ENCODE measurements around the gene EXOC1.
"Not testable (repeated sequence)": the region's sequence is repeated elsewhere in the genome, so short reads cannot be mapped to it uniquely, and the experiment has no call there.

Gene EXOC1

DNA sequence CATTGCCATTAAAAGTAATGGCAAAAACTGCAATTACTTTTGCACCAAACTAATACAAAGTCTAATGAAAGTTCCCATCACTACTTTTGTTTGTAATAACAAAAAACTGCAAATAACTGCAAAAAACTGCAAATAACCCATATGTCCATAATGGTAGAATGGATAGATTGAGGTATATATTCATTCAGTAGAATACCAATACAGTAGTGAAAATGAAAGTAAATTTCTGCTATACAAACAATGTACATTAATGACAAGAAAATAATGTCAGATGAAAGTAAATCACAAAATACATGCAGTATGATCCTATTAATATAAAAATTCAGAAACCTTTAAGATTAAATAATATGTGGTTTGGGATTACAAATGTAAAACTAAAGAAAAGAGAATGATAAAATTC is 54.0 kb downstream of the EXOC1 start:
- no peak for DNase-seq

DNA sequence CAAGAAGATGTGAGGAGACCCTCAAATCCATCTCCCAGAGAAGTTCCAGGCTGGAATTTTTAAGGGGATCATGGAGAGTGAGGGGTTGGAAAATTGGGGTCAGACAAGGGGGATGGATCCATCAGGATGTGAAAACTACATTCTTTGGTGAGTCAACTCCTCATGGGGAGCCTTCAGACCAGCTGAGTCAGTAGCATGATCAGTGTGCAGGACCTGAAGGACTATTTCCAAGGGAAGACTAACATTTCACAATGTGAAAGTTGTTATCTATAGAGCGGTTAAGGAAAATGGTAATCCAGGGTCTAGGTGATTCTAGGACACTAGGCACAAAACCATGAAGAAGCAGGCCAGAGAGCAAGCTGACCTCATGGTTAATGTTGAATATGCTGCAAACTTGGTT is 56.7 kb downstream of the EXOC1 start:
- DNase-seq = peak; percentile 48

DNA sequence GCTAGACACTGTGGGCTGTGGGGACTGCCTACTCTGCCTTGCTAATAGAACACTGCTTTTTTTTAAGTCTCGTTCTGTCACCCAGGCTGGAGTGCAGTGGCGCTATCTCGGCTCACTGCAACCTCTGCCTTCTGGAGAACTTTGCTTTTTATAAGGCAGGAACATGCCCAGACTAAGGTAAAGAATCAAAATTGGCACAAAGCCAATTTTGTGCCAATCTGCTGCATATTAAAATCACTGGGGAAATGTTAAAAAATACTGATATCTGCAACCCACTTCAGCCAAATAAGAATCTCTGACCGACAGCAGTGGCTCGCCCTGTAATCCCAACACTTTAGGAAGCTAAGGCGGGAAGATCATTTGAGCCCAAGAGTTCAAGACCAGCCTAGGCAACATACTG is 58.8 kb downstream of the EXOC1 start:
- DNase-seq = no peak

DNA sequence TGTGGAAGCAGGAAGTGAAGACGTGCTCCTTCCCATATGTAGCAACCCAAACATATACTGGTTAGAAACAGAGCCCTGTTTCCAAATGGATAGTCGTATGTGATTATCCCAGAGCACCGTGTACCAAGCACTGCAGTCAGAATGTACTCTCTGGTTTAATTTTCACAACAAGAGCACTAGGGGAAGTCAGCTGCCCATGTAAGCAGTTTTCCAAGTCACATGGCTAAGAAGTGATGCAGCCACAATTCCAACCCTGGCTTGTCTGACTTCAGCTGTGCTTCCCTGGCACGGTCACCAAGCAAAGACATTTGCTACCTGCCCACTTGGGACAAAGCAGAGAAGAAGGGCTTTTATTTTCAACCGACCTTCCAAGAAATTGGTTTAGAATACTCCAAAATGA is 67.1 kb downstream of the EXOC1 start:
- DNase-seq = peak; percentile 1

DNA sequence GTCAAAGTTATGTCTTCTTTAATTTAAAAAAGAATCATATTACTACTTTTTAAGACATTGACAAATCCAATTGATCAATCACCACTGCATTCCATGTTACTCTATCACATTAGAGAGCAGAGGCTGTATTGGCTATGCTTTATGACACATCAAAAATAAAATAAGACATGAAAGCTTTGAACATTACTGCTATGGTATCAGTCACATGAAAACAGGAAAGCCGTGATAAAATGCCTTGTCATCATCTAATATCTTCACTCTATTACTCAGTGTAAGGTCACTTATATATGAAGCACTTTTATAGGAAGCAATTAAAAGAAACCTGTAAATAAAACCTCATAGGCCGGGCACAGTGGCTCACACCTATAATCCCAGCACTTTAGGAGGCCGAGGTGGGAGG is 67.6 kb downstream of the EXOC1 start:
- DNase-seq = peak; percentile 20

DNA sequence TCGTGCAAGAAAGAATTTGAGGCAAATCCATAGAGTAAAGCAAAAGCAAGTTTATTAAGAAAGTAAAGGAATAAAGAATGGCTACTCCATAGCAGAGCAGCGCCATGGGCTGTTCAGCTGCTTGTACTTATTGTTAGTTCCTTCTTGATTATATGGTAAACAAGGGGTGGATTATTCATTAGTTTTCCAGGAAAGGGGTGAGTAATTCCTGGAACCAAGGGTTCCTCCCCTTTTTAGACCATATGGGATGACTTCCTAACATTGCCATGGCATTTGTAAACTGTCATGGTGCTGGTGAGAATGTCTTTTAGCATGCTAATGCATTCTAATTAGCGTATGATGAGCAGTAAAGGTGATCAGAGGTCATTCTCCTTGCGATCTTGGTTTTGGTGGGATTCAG is 71.8 kb downstream of the EXOC1 start:
- peak; percentile 24 for DNase-seq

DNA sequence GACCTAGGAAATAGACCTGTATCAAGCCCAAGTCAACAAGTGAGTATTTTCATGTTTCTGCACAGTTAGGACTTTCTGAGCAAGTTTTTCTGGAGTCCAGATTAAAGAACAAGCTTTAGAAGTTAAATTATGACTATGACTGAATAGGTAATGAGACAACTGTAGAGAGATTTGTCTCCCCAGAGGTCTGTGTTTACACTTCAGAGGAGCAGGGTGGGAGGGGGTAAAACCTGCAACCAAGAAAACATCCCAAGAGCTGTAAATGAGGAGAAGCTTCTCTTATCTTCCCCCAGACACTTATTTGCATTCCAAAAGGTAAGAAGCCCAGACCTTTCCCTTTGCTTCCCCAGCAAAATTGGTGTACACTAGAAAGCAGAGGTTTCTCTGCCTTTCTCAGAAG is 73.2 kb downstream of the EXOC1 start:
- no peak for DNase-seq

DNA sequence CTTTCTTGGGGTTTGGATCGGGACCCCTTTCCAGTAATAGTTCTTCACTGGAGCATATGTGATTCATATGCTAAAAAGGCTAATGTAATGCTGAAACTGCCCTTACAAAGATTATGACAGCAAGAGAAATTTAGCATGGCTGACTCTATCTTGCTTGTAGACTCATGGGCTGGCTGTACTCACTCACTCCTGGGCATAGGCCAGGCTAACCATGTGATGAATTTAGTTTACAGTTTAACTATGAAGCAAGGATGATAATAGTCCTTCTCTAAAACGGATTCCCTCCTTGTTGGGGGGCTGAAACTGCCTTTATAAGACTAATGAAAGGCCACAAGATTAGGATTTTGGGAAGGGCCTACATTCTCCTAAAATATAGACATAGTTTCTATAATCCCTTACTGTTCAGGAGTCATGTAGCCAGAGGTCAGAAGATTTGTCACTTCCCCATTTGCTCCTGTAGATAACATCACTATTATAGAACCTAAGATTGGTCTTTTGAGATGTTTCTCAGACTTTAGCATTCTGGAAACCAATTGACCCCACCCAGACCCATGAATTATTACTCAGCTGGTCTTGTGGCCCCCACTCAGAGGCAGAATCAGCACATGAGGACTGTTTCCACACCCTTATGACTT is 74.5 kb downstream of the EXOC1 start:
- no peak for DNase-seq

DNA sequence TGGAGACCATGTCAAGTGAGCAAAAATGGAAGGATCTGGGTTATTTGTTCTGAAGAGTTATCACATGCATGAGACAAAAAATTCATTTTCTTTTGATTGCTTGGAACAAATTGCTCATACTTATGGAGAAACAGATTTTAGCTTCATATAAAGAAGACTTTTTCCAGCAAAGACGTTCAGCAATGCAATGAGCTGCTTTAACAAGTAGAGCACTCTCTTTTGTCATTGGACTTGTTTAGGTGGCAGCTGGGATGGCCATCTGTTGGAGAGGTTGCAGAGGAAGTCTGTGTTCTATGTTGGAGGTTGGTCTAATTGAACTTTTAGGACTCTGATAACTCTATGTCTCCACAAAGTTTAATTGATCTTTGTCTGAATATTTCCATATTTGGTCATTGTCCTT is 75.4 kb downstream of the EXOC1 start:
- DNase-seq = no peak

DNA sequence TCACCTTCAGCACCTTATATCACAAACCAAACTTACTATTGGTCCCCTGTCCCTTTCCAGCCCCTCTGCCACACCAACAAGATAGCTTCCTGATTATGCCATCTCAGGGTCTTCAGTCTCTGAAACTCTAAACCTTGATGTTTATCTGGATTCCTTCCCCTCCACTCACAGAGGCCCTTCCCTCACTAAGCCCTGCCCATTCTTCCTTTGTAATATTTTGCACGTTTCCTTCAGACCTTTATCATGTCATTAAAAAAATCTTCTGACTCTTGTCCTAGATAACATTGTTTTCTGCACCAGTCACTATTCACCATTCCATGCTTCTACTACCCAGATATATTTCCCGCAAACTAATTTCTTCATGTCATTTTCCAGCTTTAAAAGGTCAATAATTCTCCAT is 77.6 kb downstream of the EXOC1 start:
- DNase-seq = no peak

DNA sequence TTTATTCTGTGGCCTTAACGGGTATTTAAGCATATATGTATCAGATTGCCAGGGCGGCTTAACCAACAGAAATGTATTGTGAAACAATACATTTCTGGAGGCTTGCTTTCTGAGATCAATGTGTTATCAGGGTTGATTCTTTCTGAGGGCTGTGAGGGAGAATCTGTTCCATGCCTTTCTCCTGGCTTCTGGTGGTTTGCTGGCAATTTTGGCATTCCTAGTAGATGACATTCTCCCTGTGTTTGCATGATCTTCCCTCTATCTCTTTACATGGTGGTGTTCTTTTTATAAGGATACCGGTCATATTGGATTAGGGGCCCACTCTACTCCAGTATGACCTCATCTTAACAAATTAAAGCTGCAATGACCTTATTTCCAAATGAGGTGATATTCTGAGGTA is 78.4 kb downstream of the EXOC1 start:
- peak; percentile 48 for DNase-seq

DNA sequence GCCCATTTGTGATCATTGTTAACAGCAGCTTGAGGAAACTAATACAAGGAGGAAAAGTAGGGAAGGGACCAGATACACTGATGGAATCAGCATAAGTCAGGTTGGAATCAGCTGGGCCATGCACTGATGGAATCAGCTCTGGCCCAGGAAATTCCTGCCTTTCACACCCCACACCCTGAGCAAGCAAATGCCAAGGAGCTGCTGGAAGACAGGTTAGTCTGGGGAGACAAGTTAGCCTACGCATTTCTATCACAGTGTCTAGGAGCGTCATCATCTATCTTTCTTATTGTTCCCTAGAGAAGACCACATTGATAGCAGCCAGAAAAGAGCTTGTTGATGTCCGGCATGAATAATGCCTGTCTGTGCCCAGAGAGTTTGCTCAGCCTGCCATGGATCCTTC is 79.1 kb downstream of the EXOC1 start:
- no peak for DNase-seq

DNA sequence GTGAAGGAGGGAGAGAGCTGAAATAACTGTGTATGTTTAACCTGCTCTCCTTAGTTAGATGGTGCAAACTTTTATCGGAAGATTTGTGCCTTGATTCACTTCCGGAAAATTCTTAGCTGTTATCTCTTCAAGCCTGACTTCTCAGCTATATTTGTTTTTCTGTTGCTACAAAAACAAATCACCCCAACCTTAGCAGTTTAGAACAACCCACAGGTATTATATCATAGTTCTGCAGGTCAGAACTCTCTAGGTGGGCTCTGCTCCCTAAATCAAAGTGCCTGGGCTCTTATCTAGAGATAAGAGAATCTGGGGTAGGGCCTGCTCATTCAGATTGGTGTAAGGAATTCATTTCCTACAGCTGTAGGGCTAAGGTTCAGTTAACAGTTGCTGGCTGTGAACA is 80.2 kb downstream of the EXOC1 start:
- no peak for DNase-seq

DNA sequence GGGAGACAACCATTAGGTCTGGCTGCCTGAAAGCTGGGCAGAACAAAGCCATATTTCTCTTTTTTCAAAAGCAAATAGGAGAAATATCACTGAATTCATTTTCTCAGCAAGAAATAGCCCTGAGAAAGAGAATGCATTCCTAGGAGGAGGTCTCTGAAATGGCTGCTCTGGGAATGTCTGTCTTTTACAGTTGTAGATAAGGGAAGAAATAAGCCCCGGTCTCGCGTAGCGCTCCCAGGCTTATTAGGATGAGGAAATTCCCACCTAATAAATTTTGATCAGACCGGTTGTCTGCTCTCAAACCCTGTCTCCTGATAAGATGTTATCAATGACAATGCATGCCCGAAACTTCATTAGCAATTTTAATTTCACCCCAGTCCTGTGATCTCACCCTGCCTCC is 82.5 kb downstream of the EXOC1 start:
- DNase-seq = not testable (repeated sequence)

DNA sequence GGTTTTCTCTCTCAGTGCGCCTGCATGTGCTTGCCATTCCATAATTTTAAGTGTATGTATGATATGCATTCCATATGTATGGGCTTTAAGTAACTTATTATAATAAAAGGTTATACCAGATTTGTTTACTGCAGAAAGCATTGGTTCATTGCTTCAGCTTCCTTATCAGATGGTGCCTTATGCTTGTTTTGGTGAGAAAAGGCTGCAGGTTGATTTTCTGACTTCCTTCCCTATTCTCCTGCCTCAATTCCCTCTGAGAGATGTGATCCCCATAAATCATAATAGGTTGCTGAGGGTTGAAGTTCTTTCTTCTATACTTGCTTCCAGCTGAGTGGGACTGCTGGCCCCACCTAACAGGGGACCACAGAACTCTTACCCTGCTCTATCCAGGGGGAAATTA is 85.0 kb downstream of the EXOC1 start:
- DNase-seq = no peak

DNA sequence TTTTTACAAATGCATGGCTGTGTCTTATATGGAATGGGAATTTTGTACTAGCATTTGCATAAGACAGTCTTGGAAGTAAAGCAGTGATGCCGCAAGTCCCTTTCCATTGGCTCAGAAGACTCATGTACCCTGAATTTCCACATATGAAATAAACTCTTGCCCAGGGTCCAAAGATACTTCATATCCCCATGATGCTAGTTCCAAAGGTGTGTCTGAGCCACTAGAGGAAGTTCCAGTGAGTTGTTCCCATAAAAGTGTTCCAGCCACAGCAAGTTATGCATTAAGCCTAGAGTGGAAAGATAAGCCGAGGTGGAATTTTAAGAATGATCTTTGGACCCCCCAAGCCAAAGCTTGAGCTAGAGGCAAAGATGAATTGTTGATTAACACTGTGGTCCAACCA is 86.0 kb downstream of the EXOC1 start:
- DNase-seq = no peak

DNA sequence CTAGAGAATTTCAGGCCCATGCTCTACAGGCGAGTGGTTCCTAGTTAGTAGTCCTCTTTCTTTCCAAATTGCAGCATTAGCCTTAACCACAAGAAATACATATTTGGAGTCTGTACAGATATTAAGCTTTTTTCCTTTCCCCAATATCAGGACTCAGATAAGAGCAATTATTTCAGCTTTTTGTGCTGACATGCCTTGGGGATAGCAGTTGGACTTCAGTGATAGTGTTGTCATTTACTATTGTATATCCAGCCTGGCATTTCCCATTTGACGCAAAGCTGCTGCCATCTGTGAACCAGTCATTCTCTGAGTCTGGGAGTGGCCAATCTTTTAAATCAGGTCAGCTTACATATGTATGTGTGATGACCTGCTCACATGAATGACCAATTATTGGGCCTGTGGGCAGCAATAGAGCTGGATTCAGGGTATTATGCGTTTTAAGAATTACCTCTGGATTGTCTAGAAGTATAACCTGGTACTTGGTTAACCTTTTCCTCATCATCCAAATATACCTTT is 88.5 kb downstream of the EXOC1 start:
- no peak for DNase-seq

DNA sequence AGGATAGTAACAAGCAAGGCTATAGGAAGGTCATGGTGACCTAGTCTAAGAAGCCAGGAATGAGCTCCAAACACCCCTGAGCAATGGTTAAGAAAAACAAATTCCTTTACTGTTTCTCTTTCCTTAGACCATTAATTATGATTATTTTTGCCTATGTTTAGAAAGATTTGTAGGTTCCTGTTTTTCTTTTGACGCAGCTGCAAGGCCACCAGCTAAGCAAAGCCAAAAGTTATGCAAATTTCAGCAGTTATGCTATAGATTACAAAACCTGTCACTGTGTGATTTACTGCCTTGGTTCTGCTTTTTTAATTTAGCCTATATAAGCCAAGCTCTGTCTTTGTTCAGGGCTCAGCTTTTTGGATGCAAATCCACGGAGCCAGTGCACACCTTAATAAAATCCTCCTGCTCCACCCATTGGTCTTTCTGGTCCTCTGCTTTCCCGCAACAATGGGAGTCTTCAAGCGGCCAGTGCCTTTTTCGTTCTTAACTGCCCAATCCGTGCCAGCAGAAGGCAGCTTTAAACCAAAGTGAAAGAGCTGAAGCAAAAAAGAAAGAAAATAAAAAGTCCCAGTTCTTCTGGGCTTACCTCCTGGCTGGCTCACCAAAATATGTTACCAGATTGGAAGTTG is 93.9 kb downstream of the EXOC1 start:
- peak; percentile 12 for DNase-seq

DNA sequence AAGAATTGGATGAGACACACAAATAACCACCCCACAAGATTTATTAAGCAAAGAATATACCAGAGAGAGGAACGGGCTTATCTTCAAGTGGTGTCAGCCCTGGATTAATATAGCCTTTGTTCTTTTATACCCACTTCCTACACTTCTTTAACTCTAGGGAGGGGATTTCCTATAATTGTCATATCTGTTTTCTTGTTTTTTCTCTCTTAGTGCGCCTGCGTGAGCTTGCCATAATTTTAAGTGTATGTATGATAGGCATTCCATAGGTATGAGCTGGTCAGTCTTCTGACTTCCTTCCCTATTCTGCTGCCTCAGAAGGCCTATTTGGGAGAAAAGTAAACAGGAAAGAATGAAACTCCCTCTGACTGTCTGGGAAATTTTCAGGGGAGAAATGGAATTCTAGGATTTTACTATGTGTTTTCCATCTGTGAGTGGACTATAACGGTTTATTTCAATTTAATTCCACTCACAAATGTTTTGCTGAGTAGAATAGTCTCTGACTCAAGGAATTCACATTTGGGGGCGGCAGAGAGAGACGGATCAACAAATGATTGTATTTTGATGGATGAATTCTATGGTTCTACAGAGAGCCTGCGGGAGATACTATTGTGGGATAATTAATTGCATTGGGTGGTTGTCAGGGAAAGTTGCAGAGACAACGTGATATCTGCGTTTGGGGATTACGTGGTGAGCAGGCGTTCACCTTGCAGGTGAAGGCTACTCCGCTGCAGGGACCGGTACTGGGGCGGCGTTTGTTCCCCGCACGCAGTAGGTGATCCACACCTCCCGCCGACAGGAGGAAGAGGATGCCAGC is 94.7 kb downstream of the EXOC1 start:
- DNase-seq = peak; percentile 89

DNA sequence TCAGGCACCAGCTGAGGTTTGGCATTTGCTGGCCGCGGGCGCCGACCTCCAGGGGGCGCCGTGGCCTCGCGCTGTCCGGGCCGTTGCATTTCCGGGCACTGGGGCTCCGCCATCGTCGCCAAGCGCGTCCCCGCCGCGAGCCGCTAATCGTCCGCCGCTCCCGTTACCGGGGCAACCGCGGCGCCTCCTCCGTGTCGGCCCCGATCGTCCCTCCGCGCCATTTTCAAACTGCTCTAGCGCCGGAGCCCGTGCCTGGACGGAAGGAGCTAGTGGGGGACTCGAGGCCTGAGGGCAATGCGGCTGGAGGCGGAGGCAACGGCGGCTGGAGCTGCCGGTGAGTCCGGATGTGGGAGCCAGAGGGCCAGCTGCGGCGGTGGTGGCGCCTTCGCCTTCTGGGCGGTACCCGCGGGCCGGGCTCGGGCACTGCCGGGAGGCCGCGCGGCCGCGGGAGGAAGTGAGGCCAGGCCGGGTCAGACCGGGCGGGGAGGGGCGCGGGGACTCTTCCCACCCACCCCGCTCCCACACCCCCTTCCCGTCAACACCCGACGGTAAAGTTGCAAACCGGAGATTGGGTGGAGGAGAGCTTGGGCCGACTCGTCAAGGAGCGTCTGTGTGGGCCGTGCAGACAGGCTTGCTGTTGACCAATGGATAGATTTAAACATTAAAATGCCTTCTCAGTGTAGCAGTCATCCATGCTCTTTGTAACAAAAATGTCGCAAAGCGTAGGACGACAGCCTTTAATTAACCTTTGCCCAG is 95.5 kb downstream of the EXOC1 start, which contains the start of gene CEP135:
Gene CEP135 (plus strand): TSS at position 220 of the 756 bp plus-strand sequence. CDS start 3,186 bp downstream, outside the sequence.
- DNase-seq = peak; percentile 78

DNA sequence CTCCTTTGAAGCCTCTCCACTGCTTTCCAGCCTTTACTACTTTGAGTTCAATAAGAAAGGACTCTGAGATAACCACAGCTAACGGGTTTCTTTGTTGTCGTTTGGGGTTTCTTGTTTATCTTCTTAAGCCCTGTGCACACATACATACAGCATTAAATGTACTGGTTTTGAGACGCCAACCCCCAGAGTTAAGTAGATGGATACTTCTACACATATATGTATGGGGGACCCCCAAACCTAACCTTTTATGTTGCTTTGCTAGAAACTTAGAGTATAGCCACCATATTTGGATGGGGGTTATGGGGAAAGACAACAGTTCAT is 96.0 kb downstream of the EXOC1 start:
- DNase-seq = peak; percentile 1

DNA sequence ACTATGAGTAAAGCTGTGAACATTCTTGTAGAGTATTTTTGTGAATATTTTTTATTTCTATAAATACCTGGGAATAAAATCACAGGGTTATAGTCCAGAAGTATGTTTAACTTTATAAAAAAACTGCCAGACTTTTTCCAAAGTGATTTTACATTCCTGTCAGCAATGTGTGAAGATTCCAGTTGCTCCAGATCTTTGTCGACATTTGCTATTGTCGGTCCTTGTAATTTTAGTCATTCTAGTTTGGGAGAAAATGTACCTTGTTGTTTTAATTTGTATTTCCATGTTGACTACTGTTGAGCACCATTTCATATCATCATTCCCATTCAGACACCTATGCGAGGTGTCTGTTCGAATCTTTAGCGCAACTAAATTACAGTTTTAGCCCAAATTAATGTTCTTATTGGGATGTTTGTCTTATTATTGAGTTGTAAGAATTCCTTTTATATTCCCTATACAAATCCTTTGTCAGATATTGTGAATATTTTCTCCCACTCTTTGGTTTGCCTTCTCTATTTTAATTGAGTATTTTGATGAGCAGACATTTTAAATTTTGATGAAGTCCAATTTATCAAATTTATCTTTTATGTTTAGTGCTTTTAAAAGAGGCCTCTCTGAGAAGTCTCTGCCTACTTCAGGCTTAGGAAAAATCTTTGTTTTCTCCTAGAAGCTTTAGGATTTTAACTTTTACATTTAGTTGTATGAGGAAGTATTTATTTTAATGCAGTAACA is 97.9 kb downstream of the EXOC1 start:
- DNase-seq = no peak
